ENCODE data around the gene CFAP119.

Gene CFAP119

DNA sequence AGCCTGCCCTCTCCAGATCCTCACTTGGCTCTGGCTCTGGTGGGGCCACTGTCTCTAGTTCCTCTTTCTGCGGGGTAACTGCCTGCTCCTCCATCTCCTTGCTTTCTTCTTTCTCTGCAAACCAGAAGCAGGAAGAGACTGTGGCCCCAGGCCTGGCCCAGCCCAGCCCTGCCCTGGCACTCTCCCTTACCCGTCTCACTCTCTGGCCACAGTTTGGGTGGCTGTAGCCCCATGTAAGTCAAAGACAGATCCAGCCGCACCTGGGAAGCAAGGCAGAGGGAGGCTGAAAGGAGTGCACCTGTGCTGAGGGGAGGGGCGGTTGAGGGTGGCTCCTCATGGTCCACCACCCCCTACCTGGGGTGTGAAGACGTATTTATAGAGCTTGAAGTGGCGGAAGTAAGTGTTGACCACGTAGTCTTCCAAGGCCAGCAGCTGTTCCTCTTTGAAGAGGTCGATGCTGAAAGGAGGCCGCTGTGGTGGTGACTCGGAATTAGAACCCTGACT is 2.8 kb downstream of the CFAP119 start:
- peaks cover 54% of the 10 kb centered on the region for H3K36me3 ChIP-seq (ENCODE audit: control insufficient read depth, insufficient read depth, low read length)
- H3K9ac ChIP-seq (ENCODE audit: low read length), result no peak overlapping the region
- H3K9me3 ChIP-seq (ENCODE audit: control insufficient read depth, insufficient read depth, low read depth, low read length), result no peaks in the 10 kb centered on the region
- H3K4me1 ChIP-seq (ENCODE audit: control insufficient read depth, insufficient read depth, low read length), result peaks cover 8% of the 10 kb centered on the region; the same call in 1 of the 2 replicates
- H3K4me3 ChIP-seq (ENCODE audit: low read depth, low read length), result no peak overlapping the region
- H3K27me3 ChIP-seq (ENCODE audit: control insufficient read depth, insufficient read depth, low read length), result no peaks in the 10 kb centered on the region
- no peak overlapping the region for H3K27ac ChIP-seq (ENCODE audit: low read depth, low read length)

- Histone ChIP-seq H3K4me3 (ENCODE audit: low read depth, low read length) (no peak overlapping the region), H3K27me3 (ENCODE audit: control insufficient read depth, insufficient read depth, low read length) (no peaks in the 10 kb centered on the region)
Measured at GRCh38 chr16:30757316-30757715, 4.5 kb downstream of the CFAP119 start.

GRCh38 chr16:30756781-30757100 is 5.1 kb downstream of the CFAP119 start:
- peaks cover 56% of the 10 kb centered on the region for H3K36me3 ChIP-seq (ENCODE audit: control insufficient read depth, insufficient read depth, low read length)
- no peaks in the 10 kb centered on the region for H3K27me3 ChIP-seq (ENCODE audit: control insufficient read depth, insufficient read depth, low read length)
- peaks cover 3% of the 10 kb centered on the region; the same call in 1 of the 2 replicates for H3K4me1 ChIP-seq (ENCODE audit: control insufficient read depth, insufficient read depth, low read length)
- no peak overlapping the region for H3K4me3 ChIP-seq (ENCODE audit: low read depth, low read length)
- H3K27ac ChIP-seq (ENCODE audit: low read depth, low read length), result no peak overlapping the region
- H3K9me3 ChIP-seq (ENCODE audit: control insufficient read depth, insufficient read depth, low read depth, low read length), result no peaks in the 10 kb centered on the region
- no peak overlapping the region for H3K9ac ChIP-seq (ENCODE audit: low read length)

More at GRCh38 chr16:30757316-30757715, 4.5 kb downstream of the CFAP119 start:
- Histone ChIP-seq H3K9ac (ENCODE audit: low read length) (no peak overlapping the region), H3K27ac (ENCODE audit: low read depth, low read length) (no peak overlapping the region), H3K36me3 (ENCODE audit: control insufficient read depth, insufficient read depth, low read length) (peaks cover 54% of the 10 kb centered on the region), H3K4me1 (ENCODE audit: control insufficient read depth, insufficient read depth, low read length) (peaks cover 3% of the 10 kb centered on the region; the same call in 1 of the 2 replicates), H3K9me3 (ENCODE audit: control insufficient read depth, insufficient read depth, low read depth, low read length) (no peaks in the 10 kb centered on the region)

DNA sequence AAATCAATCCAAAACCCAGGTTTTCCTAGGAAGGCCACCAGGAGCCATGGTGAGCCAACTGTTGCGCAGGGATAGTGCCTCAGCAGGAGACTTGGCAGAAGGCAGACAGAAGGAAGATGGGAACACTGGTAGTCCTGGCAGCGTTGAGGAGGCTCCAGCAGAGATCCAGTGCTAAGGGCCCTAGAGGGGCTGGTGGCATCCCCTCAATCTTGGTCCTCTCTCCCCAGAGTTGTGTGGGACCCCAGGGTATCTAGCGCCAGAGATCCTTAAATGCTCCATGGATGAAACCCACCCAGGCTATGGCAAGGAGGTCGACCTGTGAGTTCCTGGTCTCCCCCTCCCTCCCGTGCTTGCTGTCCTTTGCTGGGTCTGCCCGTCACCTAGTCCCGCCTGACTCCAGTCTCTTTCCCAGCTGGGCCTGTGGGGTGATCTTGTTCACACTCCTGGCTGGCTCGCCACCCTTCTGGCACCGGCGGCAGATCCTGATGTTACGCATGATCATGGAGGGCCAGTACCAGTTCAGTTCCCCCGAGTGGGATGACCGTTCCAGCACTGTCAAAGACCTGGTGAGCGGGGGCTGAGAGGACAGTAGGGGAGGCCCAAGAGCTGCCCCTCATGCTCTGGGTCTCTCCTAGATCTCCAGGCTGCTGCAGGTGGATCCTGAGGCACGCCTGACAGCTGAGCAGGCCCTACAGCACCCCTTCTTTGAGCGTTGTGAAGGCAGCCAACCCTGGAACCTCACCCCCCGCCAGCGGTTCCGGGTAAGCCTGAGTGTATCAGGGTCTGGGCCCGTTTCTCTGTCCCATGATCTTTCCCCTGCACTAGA is 5.7 kb downstream of the CFAP119 start:
- Histone ChIP-seq H3K4me1 (ENCODE audit: control insufficient read depth, insufficient read depth, low read length) (peaks cover 3% of the 10 kb centered on the region; the same call in 1 of the 2 replicates), H3K27me3 (ENCODE audit: control insufficient read depth, insufficient read depth, low read length) (no peaks in the 10 kb centered on the region), H3K27ac (ENCODE audit: low read depth, low read length) (no peak overlapping the region), H3K9ac (ENCODE audit: low read length) (no peak overlapping the region), H3K9me3 (ENCODE audit: control insufficient read depth, insufficient read depth, low read depth, low read length) (no peaks in the 10 kb centered on the region), H3K36me3 (ENCODE audit: control insufficient read depth, insufficient read depth, low read length) (peaks cover 61% of the 10 kb centered on the region), H3K4me3 (ENCODE audit: low read depth, low read length) (no peak overlapping the region)

DNA sequence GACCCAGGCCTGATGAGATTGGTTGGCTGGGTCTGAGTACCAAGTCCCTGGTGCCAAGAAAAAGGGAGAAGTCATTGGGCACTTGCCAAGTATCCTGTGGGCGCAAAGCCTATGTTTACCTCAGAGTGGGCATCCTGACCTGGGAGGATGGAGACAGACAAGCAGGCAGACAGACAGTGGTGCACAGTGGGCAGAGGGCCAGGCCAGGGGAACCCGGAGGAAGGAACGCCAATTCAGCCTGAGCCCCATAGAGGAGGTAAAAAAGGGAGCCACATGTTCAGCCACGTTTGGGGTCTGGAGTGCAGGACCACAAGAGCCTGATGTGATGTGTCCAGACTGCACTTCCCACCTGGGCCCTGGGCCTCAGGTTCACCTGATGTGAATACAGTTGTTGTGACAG is 8.3 kb downstream of the CFAP119 start:
- no peak overlapping the region for H3K27ac ChIP-seq (ENCODE audit: low read depth, low read length)
- no peak overlapping the region for H3K4me3 ChIP-seq (ENCODE audit: low read depth, low read length)
- peaks cover 66% of the 10 kb centered on the region for H3K36me3 ChIP-seq (ENCODE audit: control insufficient read depth, insufficient read depth, low read length)
- no peaks in the 10 kb centered on the region for H3K27me3 ChIP-seq (ENCODE audit: control insufficient read depth, insufficient read depth, low read length)
- no peaks in the 10 kb centered on the region for H3K4me1 ChIP-seq (ENCODE audit: control insufficient read depth, insufficient read depth, low read length)
- H3K9me3 ChIP-seq (ENCODE audit: control insufficient read depth, insufficient read depth, low read depth, low read length), result no peaks in the 10 kb centered on the region
- H3K9ac ChIP-seq (ENCODE audit: low read length), result no peak overlapping the region

DNA sequence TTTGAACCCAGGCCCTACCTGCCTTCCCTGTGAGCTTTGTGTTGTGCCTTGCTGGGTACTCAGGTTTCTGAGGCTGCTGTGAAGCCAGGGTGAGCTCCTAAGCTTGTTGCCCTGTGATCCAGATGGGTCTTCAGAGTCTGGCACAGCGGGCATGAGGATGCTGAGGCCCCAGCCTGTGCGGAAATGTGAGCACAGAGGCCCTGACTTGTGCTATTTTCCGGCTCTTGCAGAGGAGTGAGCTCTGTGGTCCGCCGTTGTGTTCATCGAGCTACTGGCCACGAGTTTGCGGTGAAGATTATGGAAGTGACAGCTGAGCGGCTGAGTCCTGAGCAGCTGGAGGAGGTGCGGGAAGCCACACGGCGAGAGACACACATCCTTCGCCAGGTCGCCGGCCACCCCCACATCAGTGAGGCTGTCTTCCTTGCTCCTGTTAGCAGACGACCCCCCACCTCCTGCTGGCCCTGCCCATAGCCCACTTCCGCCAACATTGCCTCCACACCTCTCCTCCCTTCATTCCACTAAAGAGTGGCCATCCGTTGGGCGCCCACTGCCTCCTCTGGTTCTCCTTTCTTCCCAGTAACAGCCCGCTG is 10.9 kb downstream of the CFAP119 start:
- H3K4me3 ChIP-seq (ENCODE audit: low read depth, low read length), result no peak overlapping the region
- no peak overlapping the region for H3K27ac ChIP-seq (ENCODE audit: low read depth, low read length)
- no peaks in the 10 kb centered on the region for H3K27me3 ChIP-seq (ENCODE audit: control insufficient read depth, insufficient read depth, low read length)
- H3K9me3 ChIP-seq (ENCODE audit: control insufficient read depth, insufficient read depth, low read depth, low read length), result no peaks in the 10 kb centered on the region
- H3K36me3 ChIP-seq (ENCODE audit: control insufficient read depth, insufficient read depth, low read length), result peaks cover 52% of the 10 kb centered on the region
- H3K9ac ChIP-seq (ENCODE audit: low read length), result no peak overlapping the region
- H3K4me1 ChIP-seq (ENCODE audit: control insufficient read depth, insufficient read depth, low read length), result 0 out of 2 replicates have a peak, but pooled peaks cover 6% of the 10 kb centered on the region

DNA sequence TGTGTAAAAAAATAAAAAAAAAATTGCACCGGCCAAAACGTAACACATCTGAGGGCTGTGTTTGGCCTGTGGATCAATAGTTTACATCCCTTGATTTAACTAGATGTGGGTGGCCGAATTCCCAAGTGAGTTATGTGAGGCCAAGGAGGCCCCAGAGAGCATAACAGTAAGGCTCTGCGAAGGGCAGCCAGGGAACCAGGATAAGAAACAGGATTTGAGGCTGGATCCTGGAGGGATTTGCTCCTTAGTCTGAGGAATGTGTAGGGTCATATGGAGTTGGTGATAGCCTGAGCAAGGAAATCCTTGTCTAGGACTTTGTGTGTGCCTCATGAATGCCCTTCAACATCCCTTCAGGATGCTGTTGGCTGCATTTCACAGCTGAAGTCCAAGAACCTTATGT is 11.7 kb downstream of the CFAP119 start:
- Histone ChIP-seq H3K4me3 (ENCODE audit: low read depth, low read length) (no peak overlapping the region), H3K9me3 (ENCODE audit: control insufficient read depth, insufficient read depth, low read depth, low read length) (no peaks in the 10 kb centered on the region), H3K27me3 (ENCODE audit: control insufficient read depth, insufficient read depth, low read length) (no peaks in the 10 kb centered on the region), H3K9ac (ENCODE audit: low read length) (no peak overlapping the region), H3K4me1 (ENCODE audit: control insufficient read depth, insufficient read depth, low read length) (0 out of 2 replicates have a peak, but pooled peaks cover 6% of the 10 kb centered on the region), H3K36me3 (ENCODE audit: control insufficient read depth, insufficient read depth, low read length) (peaks cover 45% of the 10 kb centered on the region), H3K27ac (ENCODE audit: low read depth, low read length) (no peak overlapping the region)

DNA sequence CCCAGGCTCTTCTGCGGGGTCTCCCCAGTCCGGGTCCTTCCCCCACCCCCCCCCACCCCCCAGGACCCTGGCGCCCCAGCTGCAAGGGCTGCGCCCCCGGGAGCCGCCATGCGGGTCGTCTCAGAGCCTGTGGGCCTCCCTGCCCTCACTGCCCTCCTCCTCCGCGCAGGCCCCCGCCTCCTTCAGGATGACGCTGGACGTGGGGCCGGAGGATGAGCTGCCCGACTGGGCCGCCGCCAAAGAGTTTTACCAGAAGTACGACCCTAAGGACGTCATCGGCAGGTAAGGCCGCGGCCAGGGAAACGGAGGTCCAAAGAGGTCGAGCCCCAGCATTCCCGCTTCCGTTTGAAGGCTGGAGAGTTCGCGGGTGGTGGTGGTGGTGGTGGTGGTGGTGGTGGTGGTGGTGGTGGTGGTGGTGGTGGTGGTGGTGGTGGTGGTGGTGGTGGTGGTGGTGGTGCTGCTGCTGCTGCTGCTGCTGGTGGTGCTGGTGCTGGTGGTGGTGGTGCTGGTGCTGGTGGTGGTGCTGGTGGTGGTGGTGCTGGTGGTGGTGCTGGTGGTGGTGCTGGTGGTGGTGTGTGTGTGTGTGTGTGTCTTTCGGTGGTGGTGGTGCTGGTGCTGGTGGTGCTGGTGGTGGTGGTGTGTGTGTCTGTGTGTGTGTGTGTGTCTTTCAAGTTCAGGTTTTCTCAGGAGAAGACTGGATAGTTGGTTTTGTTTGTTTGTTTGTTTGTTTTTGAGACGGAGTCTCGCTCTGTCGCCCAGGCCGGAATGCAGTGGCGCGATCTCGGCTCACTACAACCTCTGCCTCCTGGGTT is 13.0 kb downstream of the CFAP119 start:
- Histone ChIP-seq H3K27ac (ENCODE audit: low read depth, low read length) (no peak overlapping the region), H3K4me1 (ENCODE audit: control insufficient read depth, insufficient read depth, low read length) (0 out of 2 replicates have a peak, but pooled peaks cover 6% of the 10 kb centered on the region), H3K36me3 (ENCODE audit: control insufficient read depth, insufficient read depth, low read length) (peaks cover 41% of the 10 kb centered on the region), H3K9ac (ENCODE audit: low read length) (peak overlapping the region; percentile 86), H3K27me3 (ENCODE audit: control insufficient read depth, insufficient read depth, low read length) (no peaks in the 10 kb centered on the region), H3K9me3 (ENCODE audit: control insufficient read depth, insufficient read depth, low read depth, low read length) (no peaks in the 10 kb centered on the region), H3K4me3 (ENCODE audit: low read depth, low read length) (peak overlapping the region; percentile 87)

GRCh38 chr16:30747799-30748633 is 13.8 kb downstream of the CFAP119 start, which contains the start of gene PHKG2:
Gene PHKG2 (plus strand): TSS chr16:30748425. CDS start chr16:30748821, 396 bp downstream.
- H3K4me1 ChIP-seq (ENCODE audit: control insufficient read depth, insufficient read depth, low read length), result 0 out of 2 replicates have a peak, but pooled peaks cover 6% of the 10 kb centered on the region
- peak within 1 kb of the TSS; percentile 86 for H3K9ac ChIP-seq (ENCODE audit: low read length)
- H3K27me3 ChIP-seq (ENCODE audit: control insufficient read depth, insufficient read depth, low read length), result no peaks in the 10 kb centered on the region
- peaks cover 40% of the 10 kb centered on the region for H3K36me3 ChIP-seq (ENCODE audit: control insufficient read depth, insufficient read depth, low read length)
- no peaks in the 10 kb centered on the region for H3K9me3 ChIP-seq (ENCODE audit: control insufficient read depth, insufficient read depth, low read depth, low read length)
- peak within 1 kb of the TSS; percentile 87 for H3K4me3 ChIP-seq (ENCODE audit: low read depth, low read length)
- H3K27ac ChIP-seq (ENCODE audit: low read depth, low read length), result peak within 1 kb of the TSS; percentile 11; the same call in 1 of the 2 replicates

GRCh38 chr16:30747331-30747730 is 14.5 kb downstream of the CFAP119 start:
- Histone ChIP-seq H3K9ac (ENCODE audit: low read length) (peak overlapping the region; percentile 86), H3K27ac (ENCODE audit: low read depth, low read length) (peak overlapping the region; percentile 11; the same call in 1 of the 2 replicates), H3K36me3 (ENCODE audit: control insufficient read depth, insufficient read depth, low read length) (peaks cover 37% of the 10 kb centered on the region), H3K4me3 (ENCODE audit: low read depth, low read length) (peak overlapping the region; percentile 87), H3K9me3 (ENCODE audit: control insufficient read depth, insufficient read depth, low read depth, low read length) (no peaks in the 10 kb centered on the region), H3K27me3 (ENCODE audit: control insufficient read depth, insufficient read depth, low read length) (no peaks in the 10 kb centered on the region), H3K4me1 (ENCODE audit: control insufficient read depth, insufficient read depth, low read length) (0 out of 2 replicates have a peak, but pooled peaks cover 6% of the 10 kb centered on the region)

Data from HUES6 (cell line).